Colonic mucosa (tissue), 4 donors: ENCODE measurements around the gene NCR1. TPM values are rescaled to one million over a fixed set of nuclear protein-coding genes. Genes with fewer than 3 reads are reported as not detected.
"Not testable (repeated sequence)": the region's sequence is repeated elsewhere in the genome, so short reads cannot be mapped to it uniquely, and the experiment has no call there.

ENCODE experiments used
- DNase-seq: peaks from one replicate; pipeline ENCODE4 v3.0.0-alpha.2; 2020
- H3K27ac ChIP-seq: fragments of 200-600 bp; one replicate; pipeline ENCODE4 v1.8.0; 2021
- H3K27me3 ChIP-seq: fragments of 200-600 bp; one replicate; pipeline ENCODE4 v1.8.0; 2021
- H3K36me3 ChIP-seq: fragments of 200-600 bp; one replicate; pipeline ENCODE4 v1.8.0; 2021
- H3K4me1 ChIP-seq: fragments of 200-600 bp; one replicate; pipeline ENCODE4 v1.8.0; 2021; ENCODE audit warnings: mild to moderate bottlenecking
- H3K4me3 ChIP-seq: fragments of 200-600 bp; one replicate; pipeline ENCODE4 v1.8.0; 2021
- H3K9ac ChIP-seq, 2 donors: one replicate each; pipeline ENCODE4 v1.7.0; 2013; ENCODE audit warnings: control low read depth in 2 of 2, low read depth in 2 of 2, low read length in 2 of 2
- H3K9me3 ChIP-seq: fragments of 200-600 bp; one replicate; pipeline ENCODE4 v1.8.0; 2021
- intact Hi-C: fragments of 100-400 bp; cut with DNase I; formaldehyde crosslinking; loops from one replicate; pipeline ENCODE4 v1.14.1; 2022
- total RNA-seq, 2 donors: library from RNA; stranded (reverse); fragmentation: NEBNext Ultra II Directional in 1 of 2; extraction: Animal tissue kit (Norgen Biotek cat#: 25700) in 1 of 2; gene quantifications; one replicate each; pipeline ENCODE4 v1.2.1, GENCODE V29; 2021
- TF ChIP-seq, protein P1 (sequence below): fragments of 200-600 bp; IDR thresholded peaks from one replicate; pipeline ENCODE4 v1.8.0; 2022; ENCODE audit warnings: antibody characterized with exemption, mild to moderate bottlenecking
- donor health status: healthy.
- donor health status: DM: no; HTN: no; CAD: no.
- donor health status: DM: no; HTN: no; CAD: no.

Gene NCR1
- total RNA-seq, 2 donors from 2014 or later, result not detected

GRCh38 chr19:54893406-54893805 lies 12.5 kb upstream of the NCR1 start:
- H3K4me1 ChIP-seq, result no peaks in the 10 kb centered on the region
- no peaks in the 10 kb centered on the region for H3K27me3 ChIP-seq
- no peak overlapping the region for H3K4me3 ChIP-seq
- no peak for DNase-seq
- intact Hi-C loops, result no loop called here
- no peak overlapping the region for H3K27ac ChIP-seq
- TF ChIP-seq, protein P1, sequence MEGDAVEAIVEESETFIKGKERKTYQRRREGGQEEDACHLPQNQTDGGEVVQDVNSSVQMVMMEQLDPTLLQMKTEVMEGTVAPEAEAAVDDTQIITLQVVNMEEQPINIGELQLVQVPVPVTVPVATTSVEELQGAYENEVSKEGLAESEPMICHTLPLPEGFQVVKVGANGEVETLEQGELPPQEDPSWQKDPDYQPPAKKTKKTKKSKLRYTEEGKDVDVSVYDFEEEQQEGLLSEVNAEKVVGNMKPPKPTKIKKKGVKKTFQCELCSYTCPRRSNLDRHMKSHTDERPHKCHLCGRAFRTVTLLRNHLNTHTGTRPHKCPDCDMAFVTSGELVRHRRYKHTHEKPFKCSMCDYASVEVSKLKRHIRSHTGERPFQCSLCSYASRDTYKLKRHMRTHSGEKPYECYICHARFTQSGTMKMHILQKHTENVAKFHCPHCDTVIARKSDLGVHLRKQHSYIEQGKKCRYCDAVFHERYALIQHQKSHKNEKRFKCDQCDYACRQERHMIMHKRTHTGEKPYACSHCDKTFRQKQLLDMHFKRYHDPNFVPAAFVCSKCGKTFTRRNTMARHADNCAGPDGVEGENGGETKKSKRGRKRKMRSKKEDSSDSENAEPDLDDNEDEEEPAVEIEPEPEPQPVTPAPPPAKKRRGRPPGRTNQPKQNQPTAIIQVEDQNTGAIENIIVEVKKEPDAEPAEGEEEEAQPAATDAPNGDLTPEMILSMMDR, result no peak
- no peaks in the 10 kb centered on the region for H3K36me3 ChIP-seq
- no peaks in the 10 kb centered on the region for H3K9me3 ChIP-seq
- no peak overlapping the region for H3K9ac ChIP-seq

DNA sequence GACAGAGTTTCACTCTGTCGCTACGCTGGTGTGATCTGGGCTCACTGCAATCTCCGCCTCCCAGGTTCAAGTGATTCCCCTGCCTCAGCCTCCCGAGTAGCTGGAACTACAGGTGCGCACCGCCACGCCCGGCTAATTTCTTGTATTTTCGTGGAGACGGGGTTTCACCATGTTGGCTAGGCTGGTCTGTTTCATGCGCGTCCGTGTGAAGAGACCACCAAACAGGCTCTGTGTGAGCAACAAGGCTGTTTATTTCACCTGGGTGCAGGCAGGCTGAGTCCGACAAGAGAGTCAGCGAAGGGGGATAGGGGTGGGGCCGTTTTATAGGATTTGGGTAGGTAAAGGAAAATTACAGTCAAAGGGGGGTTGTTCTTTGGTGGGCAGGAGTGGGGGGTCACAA lies 11.8 kb upstream of the NCR1 start:
- H3K4me1 ChIP-seq, H3K27ac ChIP-seq, H3K9me3 ChIP-seq, H3K36me3 ChIP-seq, intact Hi-C loops, H3K9ac ChIP-seq, DNase-seq, H3K4me3 ChIP-seq, H3K27me3 ChIP-seq: not testable (repeated sequence)

DNA sequence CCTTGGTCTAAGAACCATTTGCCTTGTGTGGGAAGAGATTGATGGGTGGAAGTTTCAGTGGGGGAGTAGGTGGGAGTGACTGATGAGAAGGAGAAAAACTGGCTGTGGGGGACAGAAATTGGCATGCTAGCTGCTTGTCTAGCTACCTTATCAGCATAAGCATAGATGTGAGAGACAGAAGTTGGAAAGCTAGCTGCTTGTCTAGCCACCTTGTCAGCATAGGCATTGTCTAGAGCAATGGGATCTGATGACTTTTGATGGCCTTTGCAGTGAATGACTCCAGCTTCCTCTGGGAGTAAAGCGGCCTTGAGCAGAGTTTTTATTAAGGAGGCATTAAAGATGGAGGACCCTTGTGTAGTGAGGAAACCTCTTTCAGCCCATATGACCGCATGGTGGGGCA lies 9.9 kb upstream of the NCR1 start:
- Histone ChIP-seq H3K27ac (no peak overlapping the region), H3K36me3 (no peaks in the 10 kb centered on the region), H3K4me3 (no peak overlapping the region), H3K4me1 (no peaks in the 10 kb centered on the region), H3K9me3 (no peaks in the 10 kb centered on the region), H3K9ac (no peak overlapping the region), H3K27me3 (no peaks in the 10 kb centered on the region)
- intact Hi-C loops, result no loop called here
- no peak for DNase-seq
- TF ChIP-seq, protein P1, result no peak

- H3K9me3 ChIP-seq, intact Hi-C loops, DNase-seq, H3K36me3 ChIP-seq, H3K4me1 ChIP-seq, H3K27me3 ChIP-seq, H3K27ac ChIP-seq, H3K9ac ChIP-seq, H3K4me3 ChIP-seq: not testable (repeated sequence)
These were observed 7.3 kb upstream of the NCR1 start for GRCh38 chr19:54898685-54899084.

GRCh38 chr19:54899646-54900045 lies 6.3 kb upstream of the NCR1 start:
- DNase-seq, H3K4me1 ChIP-seq, intact Hi-C loops, H3K9me3 ChIP-seq, H3K4me3 ChIP-seq, H3K9ac ChIP-seq, H3K27me3 ChIP-seq, H3K27ac ChIP-seq, H3K36me3 ChIP-seq: not testable (repeated sequence)

GRCh38 chr19:54901153-54901552 lies 4.8 kb upstream of the NCR1 start:
- H3K4me3 ChIP-seq, H3K9me3 ChIP-seq, H3K4me1 ChIP-seq, H3K27me3 ChIP-seq, H3K27ac ChIP-seq, intact Hi-C loops, H3K9ac ChIP-seq, H3K36me3 ChIP-seq, DNase-seq: not testable (repeated sequence)

- Histone ChIP-seq H3K4me1 (no peaks in the 10 kb centered on the region), H3K36me3 (no peaks in the 10 kb centered on the region), H3K4me3 (no peak overlapping the region), H3K27me3 (no peaks in the 10 kb centered on the region), H3K27ac (no peak overlapping the region), H3K9me3 (no peaks in the 10 kb centered on the region), H3K9ac (no peak overlapping the region)
- intact Hi-C loops, result no loop called here
- no peak for DNase-seq
- TF ChIP-seq, protein P1, result no peak
These were observed 3.9 kb upstream of the NCR1 start for GRCh38 chr19:54902061-54902460.

- Histone ChIP-seq H3K9ac (no peak overlapping the region), H3K4me1 (no peaks in the 10 kb centered on the region)
These were observed 2.6 kb upstream of the NCR1 start for GRCh38 chr19:54903303-54903702.

GRCh38 chr19:54904261-54904660 lies 1.7 kb upstream of the NCR1 start:
- DNase-seq, H3K36me3 ChIP-seq, H3K9ac ChIP-seq, H3K27me3 ChIP-seq, H3K9me3 ChIP-seq, intact Hi-C loops, H3K4me1 ChIP-seq, H3K27ac ChIP-seq, H3K4me3 ChIP-seq: not testable (repeated sequence)

More at GRCh38 chr19:54903303-54903702, 2.6 kb upstream of the NCR1 start:
- no peaks in the 10 kb centered on the region for H3K27me3 ChIP-seq
- no peak for DNase-seq
- no peak overlapping the region for H3K27ac ChIP-seq
- no peaks in the 10 kb centered on the region for H3K9me3 ChIP-seq
- H3K4me3 ChIP-seq, result no peak overlapping the region
- TF ChIP-seq, protein P1, result no peak
- no peaks in the 10 kb centered on the region for H3K36me3 ChIP-seq
- intact Hi-C loops, result no loop called here
